CD4-positive, alpha-beta T cell (primary cell): Measurements from ENCODE around the gene SERP2. TPM values are rescaled to one million over a fixed set of nuclear protein-coding genes. Genes with fewer than 3 reads are reported as not detected.
A peak's percentile ranks its signal among the peaks of the same experiment; 100 is the strongest.
"Not testable (repeated sequence)": the region's sequence is repeated elsewhere in the genome, so short reads cannot be mapped to it uniquely, and the experiment has no call there.

Source experiments
- ATAC-seq: fragments of 200-7000 bp; cut with Tn5 transposase; one replicate; pipeline ENCODE4 v1.10.0; 2022; ENCODE audit warnings: mild to moderate bottlenecking; ENCODE audit not compliant: poor library complexity
- CTCF ChIA-PET: fragments of 350-600 bp; sonication (Branson Sonifier 250); formaldehyde crosslinking; loops from one replicate; lab custom pipeline; 2021; ENCODE audit warnings: antibody characterized with exemption, inconsistent platforms; lab: Charles Lee
- POLR2A ChIA-PET: fragments of 350-600 bp; sonication (Branson Sonifier 250); formaldehyde crosslinking; loops from one replicate; lab custom pipeline; 2021; ENCODE audit warnings: antibody characterized with exemption, inconsistent platforms; lab: Charles Lee
- DNase-seq, 14 experiments: peaks; one replicate each; pipeline ENCODE4 v3.0.0-alpha.2; 2013 to 2020; ENCODE audit warnings: mixed read lengths in 2 of 14
- H3K27ac ChIP-seq, 2 donors: one replicate each; pipeline versions ENCODE4 v1.5.1 to v1.7.0; 2013; ENCODE audit warnings: low read length in 2 of 2, low read depth in 1 of 2, mild to moderate bottlenecking in 1 of 2
- H3K27me3 ChIP-seq, 2 experiments: 1 replicate in 1 of 2; 2 replicates in 1 of 2; pipeline versions ENCODE4 v1.6.1 to v1.7.0; 2013; ENCODE audit warnings: low read length in 2 of 2, control low read depth in 1 of 2, mild to moderate bottlenecking in 1 of 2, moderate library complexity in 1 of 2; ENCODE audit not compliant: insufficient read depth in 2 of 2, control insufficient read depth in 1 of 2
- H3K36me3 ChIP-seq: one replicate; pipeline ENCODE4 v1.6.1; 2013; ENCODE audit warnings: low read length, control low read depth; ENCODE audit not compliant: insufficient read depth
- H3K4me1 ChIP-seq: one replicate; pipeline ENCODE4 v1.6.1; 2013; ENCODE audit warnings: low read length, control low read depth; ENCODE audit not compliant: insufficient read depth
- H3K4me3 ChIP-seq: one replicate; pipeline ENCODE4 v1.5.1; 2013; ENCODE audit warnings: mild to moderate bottlenecking, low read length, moderate library complexity
- H3K9me3 ChIP-seq, 2 experiments: 1 replicate in 1 of 2; 2 replicates in 1 of 2; pipeline versions ENCODE4 v1.6.1 to v1.7.0; 2013; ENCODE audit warnings: low read length in 2 of 2, mild to moderate bottlenecking in 2 of 2, control low read depth in 1 of 2, moderate library complexity in 1 of 2; ENCODE audit not compliant: control insufficient read depth in 1 of 2, insufficient read depth in 1 of 2
- H3K27ac Mint-ChIP-seq: one replicate; pipeline ENCODE4 v1.8.0; 2020; ENCODE audit warnings: mixed read lengths
- H3K27me3 Mint-ChIP-seq: one replicate; pipeline ENCODE4 v1.8.0; 2021; ENCODE audit warnings: mixed read lengths
- H3K36me3 Mint-ChIP-seq: one replicate; pipeline ENCODE4 v1.8.0; 2021; ENCODE audit warnings: low read depth, mixed read lengths
- H3K4me1 Mint-ChIP-seq: one replicate; pipeline ENCODE4 v1.8.0; 2021; ENCODE audit warnings: low read depth, mixed read lengths
- H3K4me3 Mint-ChIP-seq: one replicate; pipeline ENCODE4 v1.8.0; 2020; ENCODE audit warnings: mild to moderate bottlenecking, mixed read lengths
- H3K9me3 Mint-ChIP-seq: one replicate; pipeline ENCODE4 v1.8.0; 2020; ENCODE audit warnings: mixed read lengths
- intact Hi-C, 2 experiments: fragments of 100-400 bp; cut with DNase I in 1 of 2; cut with micrococcal nuclease in 1 of 2; formaldehyde crosslinking; loops; one replicate each; pipeline versions ENCODE4 v1.15.1 to v1.9.0; 2023 to 2025; cut with DNase I, micrococcal nuclease
- polyA plus RNA-seq, 2 donors: library from polyadenylated mRNA; unstranded; fragments of 120-200 nt; gene quantifications; one replicate each; pipeline ENCODE4 v1.2.1, GENCODE V29; 2013
- total RNA-seq, 174 experiments: library from RNA in 2 of 174; stranded (reverse) in 2 of 174; gene quantifications; one replicate each; pipeline ENCODE4 v1.2.3 and lab custom pipeline; 2021 to 2026
- TF ChIP-seq, protein P1 (sequence below): fragments of 200-600 bp; IDR thresholded peaks from one replicate; pipeline ENCODE4 v1.8.0; 2022; ENCODE audit warnings: antibody characterized with exemption, mild to moderate bottlenecking

Gene SERP2
- not detected for total RNA-seq
- 0.10 TPM for polyA plus RNA-seq (2013, experiment 1 of 2)
- 0.10 TPM for polyA plus RNA-seq (2013, experiment 2 of 2)
- total RNA-seq (lab: John Stamatoyannopoulos, UW), result 0 to 0.87 (median 0.08) reads per million in 172 experiments

DNA sequence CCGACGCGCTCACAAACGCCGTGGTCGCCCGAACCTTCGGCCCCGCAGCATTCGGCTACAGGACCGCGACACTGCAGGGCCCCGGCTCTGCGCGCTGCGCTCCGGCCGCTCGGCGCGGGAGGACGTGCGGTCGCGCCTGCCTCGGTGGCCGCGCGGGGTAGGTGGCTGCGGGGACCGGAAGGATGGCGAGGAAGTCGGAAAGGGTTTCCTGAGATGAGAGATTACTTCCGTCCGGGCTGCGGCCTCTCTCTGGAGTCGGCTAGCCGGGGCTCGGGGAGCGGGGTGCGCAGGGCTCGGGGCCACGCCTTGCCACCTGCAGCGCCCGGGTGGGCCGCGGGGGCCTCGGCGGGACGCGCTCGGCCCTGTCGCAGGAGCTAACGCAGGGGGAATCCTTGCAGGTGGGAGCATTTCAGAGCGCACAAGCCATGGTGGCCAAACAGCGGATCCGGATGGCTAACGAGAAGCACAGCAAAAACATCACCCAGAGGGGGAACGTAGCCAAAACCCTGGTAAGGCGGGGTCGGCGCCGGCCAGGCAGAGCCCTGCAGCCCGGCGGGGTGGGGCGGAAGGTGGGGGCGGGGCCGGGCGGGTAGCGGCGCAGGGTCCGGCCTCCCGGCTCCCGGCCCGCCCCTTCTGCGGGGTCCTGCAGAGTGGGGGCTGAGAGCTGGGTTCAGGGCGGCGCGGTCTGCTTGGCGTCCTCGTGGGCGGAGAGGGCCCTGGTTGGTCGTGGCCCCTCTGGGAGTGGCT lies at the start of gene SERP2:
Gene SERP2, plus strand, starts transcription at position 224 of the 747 bp plus-strand sequence. Its CDS starts 202 bp downstream, at position 426.
- H3K4me1 Mint-ChIP-seq, result peaks cover 5% of the 10 kb centered on the region
- peaks cover 2% of the 10 kb centered on the region for H3K4me1 ChIP-seq
- TF ChIP-seq, protein P1, sequence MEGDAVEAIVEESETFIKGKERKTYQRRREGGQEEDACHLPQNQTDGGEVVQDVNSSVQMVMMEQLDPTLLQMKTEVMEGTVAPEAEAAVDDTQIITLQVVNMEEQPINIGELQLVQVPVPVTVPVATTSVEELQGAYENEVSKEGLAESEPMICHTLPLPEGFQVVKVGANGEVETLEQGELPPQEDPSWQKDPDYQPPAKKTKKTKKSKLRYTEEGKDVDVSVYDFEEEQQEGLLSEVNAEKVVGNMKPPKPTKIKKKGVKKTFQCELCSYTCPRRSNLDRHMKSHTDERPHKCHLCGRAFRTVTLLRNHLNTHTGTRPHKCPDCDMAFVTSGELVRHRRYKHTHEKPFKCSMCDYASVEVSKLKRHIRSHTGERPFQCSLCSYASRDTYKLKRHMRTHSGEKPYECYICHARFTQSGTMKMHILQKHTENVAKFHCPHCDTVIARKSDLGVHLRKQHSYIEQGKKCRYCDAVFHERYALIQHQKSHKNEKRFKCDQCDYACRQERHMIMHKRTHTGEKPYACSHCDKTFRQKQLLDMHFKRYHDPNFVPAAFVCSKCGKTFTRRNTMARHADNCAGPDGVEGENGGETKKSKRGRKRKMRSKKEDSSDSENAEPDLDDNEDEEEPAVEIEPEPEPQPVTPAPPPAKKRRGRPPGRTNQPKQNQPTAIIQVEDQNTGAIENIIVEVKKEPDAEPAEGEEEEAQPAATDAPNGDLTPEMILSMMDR, result no peak
- intact Hi-C loops, result no loop called here
- H3K27me3 ChIP-seq, result peaks cover 9 to 15% of the 10 kb centered on the region in 2 experiments
- ATAC-seq (no peak), DNase-seq (no peak)
- H3K27ac Mint-ChIP-seq, result no peak within 1 kb of the TSS
- ChIA-PET POLR2A (no interaction called here), CTCF (no interaction called here)
- H3K27me3 Mint-ChIP-seq, result peaks cover 39% of the 10 kb centered on the region
- no peaks in the 10 kb centered on the region for H3K36me3 Mint-ChIP-seq
- H3K4me3 Mint-ChIP-seq, result peak within 1 kb of the TSS; percentile 58
- no peaks in the 10 kb centered on the region for H3K9me3 Mint-ChIP-seq
- peak within 1 kb of the TSS; percentile 14 for H3K4me3 ChIP-seq
- H3K9me3 ChIP-seq, result peaks cover 0 to 9% of the 10 kb centered on the region in 2 experiments
- no peaks in the 10 kb centered on the region for H3K36me3 ChIP-seq
- no peak within 1 kb of the TSS for H3K27ac ChIP-seq

DNA sequence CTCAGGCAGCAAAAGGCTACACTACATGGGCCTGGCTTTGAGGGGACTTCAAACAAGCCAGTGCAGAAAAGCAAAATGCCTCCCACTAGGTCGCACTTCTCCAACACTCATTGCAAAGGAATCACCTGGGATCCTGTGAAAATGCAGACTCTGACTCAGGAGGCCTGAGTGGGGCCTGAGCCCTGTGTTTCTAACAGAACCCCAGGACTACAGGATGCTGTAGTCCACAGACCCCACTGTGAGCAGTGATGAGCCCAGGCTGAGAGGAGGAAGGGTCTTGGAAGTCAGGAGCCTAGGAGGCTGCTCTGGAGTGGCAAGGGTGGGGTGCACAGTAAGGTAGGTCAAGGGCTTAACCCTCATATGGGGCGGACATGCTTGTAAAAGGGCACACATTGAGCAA lies 46.7 kb upstream of the SERP2 start:
- DNase-seq, result no peak
- Histone ChIP-seq H3K9me3 (no peaks in the 10 kb centered on the region), H3K4me1 (no peaks in the 10 kb centered on the region), H3K27ac (no peak overlapping the region), H3K4me3 (no peak overlapping the region), H3K27me3 (no peaks in the 10 kb centered on the region), H3K36me3 (no peaks in the 10 kb centered on the region)
- Mint-ChIP-seq H3K27me3 (peaks cover 15% of the 10 kb centered on the region), H3K4me1 (no peaks in the 10 kb centered on the region), H3K9me3 (no peaks in the 10 kb centered on the region), H3K36me3 (no peaks in the 10 kb centered on the region), H3K4me3 (no peak overlapping the region), H3K27ac (no peak overlapping the region)
- POLR2A ChIA-PET, result no interaction called here
- ATAC-seq, result no peak
- TF ChIP-seq, protein P1, result no peak
- CTCF ChIA-PET, result no interaction called here
- intact Hi-C loops, result no loop called here

DNA sequence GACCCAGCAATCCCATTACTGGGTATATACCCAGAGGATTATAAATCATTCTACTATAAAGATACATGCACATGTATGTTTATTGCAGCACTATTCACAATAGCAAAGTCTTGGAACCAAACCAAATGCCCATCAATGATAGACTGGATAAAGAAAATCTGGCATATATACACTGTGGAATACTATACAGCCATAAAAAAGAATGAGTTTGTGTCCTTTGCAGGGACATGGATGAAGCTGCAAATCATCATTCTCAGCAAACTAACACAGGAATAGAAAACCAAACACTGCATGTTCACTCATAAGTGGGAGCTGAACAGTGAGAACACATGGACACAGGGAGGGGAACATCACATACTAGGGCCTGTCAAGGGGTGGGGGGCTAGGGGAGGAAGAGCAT lies 44.6 kb upstream of the SERP2 start:
- H3K4me3 ChIP-seq, H3K4me3 Mint-ChIP-seq, H3K4me1 Mint-ChIP-seq, POLR2A ChIA-PET, H3K27ac Mint-ChIP-seq, DNase-seq, CTCF ChIA-PET, ATAC-seq, intact Hi-C loops, H3K27ac ChIP-seq, H3K4me1 ChIP-seq, H3K27me3 ChIP-seq, H3K36me3 ChIP-seq, H3K9me3 ChIP-seq, H3K36me3 Mint-ChIP-seq, H3K9me3 Mint-ChIP-seq: not testable (repeated sequence)
- H3K27me3 Mint-ChIP-seq, result peaks cover 15% of the 10 kb centered on the region
